ENCODE measurements around the gene BBX. TPM values are rescaled to one million over a fixed set of nuclear protein-coding genes. Genes with fewer than 3 reads are reported as not detected.

Gene BBX
- total RNA-seq, 1 donor from 2014 or later: 90.3 TPM

GRCh38 chr3:107496855-107497254 is 25.9 kb upstream of the BBX start:
- Mint-ChIP-seq H3K27me3 (ENCODE audit: low read depth) (no peaks in the 10 kb centered on the region), H3K9me3 (no peaks in the 10 kb centered on the region)
- no peak for DNase-seq (ENCODE audit: low spot score in 2 of 2, unreplicated experiment in 2 of 2)

GRCh38 chr3:107498646-107499045 is 24.1 kb upstream of the BBX start:
- H3K4me1 Mint-ChIP-seq: no peaks in the 10 kb centered on the region
- no peaks in the 10 kb centered on the region for H3K27me3 Mint-ChIP-seq (ENCODE audit: low read depth)
- no peak overlapping the region for H3K4me3 Mint-ChIP-seq
- H3K36me3 Mint-ChIP-seq: no peaks in the 10 kb centered on the region
- TF ChIP-seq CTCF (IDR thresholded peaks at IDR 0.05; ENCODE audit: unreplicated experiment): no peak
- H3K27ac Mint-ChIP-seq: no peak overlapping the region
- H3K9me3 Mint-ChIP-seq: no peaks in the 10 kb centered on the region
- DNase-seq (ENCODE audit: low spot score in 2 of 2, unreplicated experiment in 2 of 2): no peak

More at GRCh38 chr3:107496855-107497254, 25.9 kb upstream of the BBX start:
- no peak overlapping the region for H3K27ac Mint-ChIP-seq
- H3K36me3 Mint-ChIP-seq: no peaks in the 10 kb centered on the region
- no peak for TF ChIP-seq CTCF (IDR thresholded peaks at IDR 0.05; ENCODE audit: unreplicated experiment)
- no peak overlapping the region for H3K4me3 Mint-ChIP-seq
- H3K4me1 Mint-ChIP-seq: no peaks in the 10 kb centered on the region

GRCh38 chr3:107506458-107506857 is 16.3 kb upstream of the BBX start:
- TF ChIP-seq CTCF (IDR thresholded peaks at IDR 0.05; ENCODE audit: unreplicated experiment): no peak
- Mint-ChIP-seq H3K4me3 (no peak overlapping the region), H3K4me1 (no peaks in the 10 kb centered on the region), H3K27me3 (ENCODE audit: low read depth) (no peaks in the 10 kb centered on the region), H3K27ac (no peak overlapping the region), H3K36me3 (no peaks in the 10 kb centered on the region), H3K9me3 (no peaks in the 10 kb centered on the region)
- no peak for DNase-seq (ENCODE audit: low spot score in 2 of 2, unreplicated experiment in 2 of 2)

- H3K27ac Mint-ChIP-seq: no peak overlapping the region
- no peak for DNase-seq (ENCODE audit: low spot score in 2 of 2, unreplicated experiment in 2 of 2)
- H3K4me3 Mint-ChIP-seq: no peak overlapping the region
- H3K36me3 Mint-ChIP-seq: no peaks in the 10 kb centered on the region
- no peak for TF ChIP-seq CTCF (IDR thresholded peaks at IDR 0.05; ENCODE audit: unreplicated experiment)
- no peaks in the 10 kb centered on the region for H3K4me1 Mint-ChIP-seq
- no peaks in the 10 kb centered on the region for H3K27me3 Mint-ChIP-seq (ENCODE audit: low read depth)
- H3K9me3 Mint-ChIP-seq: no peaks in the 10 kb centered on the region
Measured at GRCh38 chr3:107508331-107508730, 14.4 kb upstream of the BBX start.

- no peak for DNase-seq (ENCODE audit: low spot score in 2 of 2, unreplicated experiment in 2 of 2)
- H3K9me3 Mint-ChIP-seq: no peaks in the 10 kb centered on the region
- no peaks in the 10 kb centered on the region for H3K27me3 Mint-ChIP-seq (ENCODE audit: low read depth)
- H3K27ac Mint-ChIP-seq: no peak overlapping the region
- H3K4me3 Mint-ChIP-seq: no peak overlapping the region
- TF ChIP-seq CTCF (IDR thresholded peaks at IDR 0.05; ENCODE audit: unreplicated experiment): no peak
- H3K36me3 Mint-ChIP-seq: no peaks in the 10 kb centered on the region
- H3K4me1 Mint-ChIP-seq: no peaks in the 10 kb centered on the region
Measured at GRCh38 chr3:107512108-107512507, 10.7 kb upstream of the BBX start.

- Mint-ChIP-seq H3K4me3 (no peak overlapping the region), H3K4me1 (no peaks in the 10 kb centered on the region), H3K36me3 (no peaks in the 10 kb centered on the region), H3K27me3 (ENCODE audit: low read depth) (no peaks in the 10 kb centered on the region), H3K9me3 (no peaks in the 10 kb centered on the region), H3K27ac (no peak overlapping the region)
- no peak for DNase-seq (ENCODE audit: low spot score in 2 of 2, unreplicated experiment in 2 of 2)
- TF ChIP-seq CTCF (IDR thresholded peaks at IDR 0.05; ENCODE audit: unreplicated experiment): no peak
Measured at GRCh38 chr3:107514453-107514852, 8.3 kb upstream of the BBX start.
